Body of pancreas (tissue), 4 donors: ENCODE measurements around the gene SLC35F4.

ENCODE experiments used
- CTCF ChIP-seq, 7 experiments: fragments of 450-650 bp in 4 of 7; fragments of 200-600 bp in 3 of 7; sonication (generic) in 3 of 7; IDR thresholded peaks; one replicate each; pipeline ENCODE4 v1.5.1; 2016 to 2019; ENCODE audit warnings: antibody characterized with exemption in 7 of 7
- POLR2A ChIP-seq, 3 donors: fragments of 450-650 bp; IDR thresholded peaks; one replicate each; pipeline ENCODE4 v1.6.1; 2016; ENCODE audit warnings: antibody characterized with exemption in 3 of 3, mild to moderate bottlenecking in 2 of 3

GRCh38 chr14:57560681-57561080, 305.2 kb downstream of the SLC35F4 start:
- TF ChIP-seq POLR2A (IDR thresholded peaks at IDR 0.05) (no peak), CTCF (IDR thresholded peaks at IDR 0.05) (no peak)
